Activated naive CD4-positive, alpha-beta T cell (primary cell): Measurements from ENCODE around the gene ALDOB.

ENCODE experiments used
- DNase-seq, 4 experiments: peaks; one replicate each; lab custom pipeline; 2025; lab: John Stamatoyannopoulos, UW

The ALDOB gene

DNA sequence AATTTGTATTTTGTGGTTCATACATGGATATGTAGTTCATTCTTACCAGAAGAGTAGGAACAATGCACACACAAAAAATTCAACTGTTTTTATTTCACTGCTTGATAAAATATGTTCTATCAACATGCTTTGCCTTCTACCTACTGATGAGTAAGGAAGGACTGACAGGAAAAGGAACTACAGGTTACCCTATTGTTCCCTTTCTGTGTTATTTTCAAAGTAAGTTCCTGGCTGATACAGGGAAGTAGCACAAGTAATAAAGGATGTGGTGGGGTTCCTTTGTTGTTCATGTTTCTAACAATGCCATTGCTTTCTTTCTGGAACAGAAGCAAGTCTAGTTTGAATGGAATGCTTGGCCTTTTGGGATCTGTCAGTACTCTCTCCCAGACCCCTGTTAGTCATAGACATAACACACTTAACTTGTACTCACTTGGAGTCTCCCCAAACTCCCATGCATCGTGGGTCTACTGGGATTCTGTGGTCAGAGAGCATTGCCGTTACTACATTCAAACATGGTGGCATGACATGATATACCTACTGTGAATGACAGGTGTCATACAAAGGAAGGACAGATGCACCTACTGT is 20.2 kb upstream of the ALDOB start:
- no peak for DNase-seq

DNA sequence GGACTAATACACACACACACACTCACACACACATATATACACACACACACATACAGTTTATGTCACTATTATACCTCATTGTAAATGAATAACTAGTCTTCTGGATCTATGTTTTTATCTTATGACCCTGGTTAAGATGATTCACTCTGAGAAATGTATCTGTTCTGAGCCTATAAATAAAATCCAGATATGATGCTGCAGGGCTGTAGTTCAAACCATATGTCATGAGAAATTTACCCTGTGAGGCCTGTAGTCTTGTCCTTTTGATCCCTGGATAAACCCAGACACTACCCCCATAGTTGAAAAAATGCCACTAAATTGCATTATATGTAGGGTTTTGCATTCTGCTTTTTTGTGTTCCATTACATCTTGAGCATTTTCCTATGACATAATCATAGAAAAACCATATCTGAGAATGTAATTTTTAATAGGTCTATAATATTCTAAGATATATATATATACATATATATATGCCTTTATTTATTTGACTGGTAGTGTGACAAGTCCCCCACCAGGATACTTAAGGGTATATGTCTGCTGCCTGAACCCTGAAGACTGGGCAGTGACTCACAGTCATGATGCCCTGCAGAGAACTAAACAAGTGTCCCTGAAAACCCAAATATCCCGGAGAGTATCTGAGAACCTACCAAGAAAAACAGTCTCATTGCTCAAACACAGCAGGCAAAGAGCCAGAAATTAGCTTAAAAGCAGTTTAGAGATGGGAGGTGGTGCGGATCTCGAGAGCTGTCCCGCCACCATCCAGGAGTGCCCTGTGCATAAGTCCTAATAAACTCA is 18.4 kb upstream of the ALDOB start:
- DNase-seq = no peak

DNA sequence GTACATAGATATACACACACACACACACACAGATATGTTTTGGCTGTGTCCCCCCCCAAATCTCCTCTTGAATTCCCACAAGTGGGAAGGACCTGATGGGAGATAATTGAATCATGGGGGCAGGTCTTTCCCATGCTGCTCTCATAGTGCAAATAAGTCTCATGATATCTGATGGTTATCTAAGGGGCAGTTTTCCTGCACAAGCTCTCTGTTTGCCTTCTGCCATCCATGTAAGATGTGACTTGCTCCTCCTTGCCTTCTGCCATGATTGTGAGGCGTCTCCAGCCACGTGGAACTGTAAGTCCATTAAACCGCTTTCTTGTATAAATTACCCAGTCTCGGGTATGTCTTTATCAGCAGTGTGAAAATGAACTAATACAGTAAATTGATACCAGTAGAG is 15.9 kb upstream of the ALDOB start:
- DNase-seq = no peak

DNA sequence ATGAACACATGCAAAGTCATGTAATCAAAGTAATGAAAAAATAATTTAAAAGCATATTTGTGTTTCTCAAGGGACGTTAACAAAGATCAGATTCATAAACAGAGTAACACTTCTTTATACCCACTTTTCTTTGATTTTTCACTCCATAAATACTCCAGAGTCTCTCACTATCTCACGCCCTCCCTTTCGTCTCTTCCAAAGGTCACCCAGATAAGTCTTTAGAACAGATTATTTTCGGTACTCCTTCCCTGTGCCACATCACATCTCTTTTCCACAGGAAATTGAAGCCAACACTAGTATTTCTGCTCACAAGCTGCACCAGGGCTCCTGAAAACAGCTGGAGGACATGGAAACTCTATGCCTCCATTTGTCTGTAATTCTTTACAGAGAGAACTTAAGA is 15.4 kb upstream of the ALDOB start:
- DNase-seq = no peak

DNA sequence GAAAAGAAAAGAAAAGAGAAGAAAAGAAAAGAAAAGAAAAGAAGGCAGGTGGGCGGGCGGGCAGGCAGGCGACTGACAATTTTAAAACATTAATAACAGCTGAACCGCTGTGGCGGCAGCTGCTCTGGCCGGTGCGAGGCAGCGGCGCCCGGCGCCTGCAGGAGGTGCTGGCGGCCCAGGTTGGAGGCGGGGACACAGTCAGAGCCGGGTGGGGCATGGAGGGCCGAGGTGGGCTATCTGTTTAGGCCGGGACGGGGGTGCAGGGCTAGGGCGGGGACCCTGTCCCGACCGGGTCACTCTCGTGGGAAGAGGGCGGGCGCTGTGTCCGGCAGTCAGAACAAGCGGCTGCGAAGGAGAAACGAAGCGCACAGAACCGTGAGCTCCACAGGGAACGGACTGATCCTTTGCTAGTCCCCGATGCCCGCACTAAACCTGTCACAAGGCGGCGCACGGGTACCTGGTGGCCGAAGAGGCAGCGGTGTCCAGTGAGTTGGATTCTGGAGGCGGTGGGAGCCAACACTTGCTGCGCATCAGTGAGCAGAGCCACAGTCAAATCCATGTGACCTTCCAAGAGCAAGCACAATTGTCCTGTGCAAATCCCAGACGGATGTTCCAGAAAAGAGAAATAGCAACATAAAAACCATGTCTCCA is 13.6 kb upstream of the ALDOB start:
- peak; percentile 3 to 21 (median 6) for DNase-seq

DNA sequence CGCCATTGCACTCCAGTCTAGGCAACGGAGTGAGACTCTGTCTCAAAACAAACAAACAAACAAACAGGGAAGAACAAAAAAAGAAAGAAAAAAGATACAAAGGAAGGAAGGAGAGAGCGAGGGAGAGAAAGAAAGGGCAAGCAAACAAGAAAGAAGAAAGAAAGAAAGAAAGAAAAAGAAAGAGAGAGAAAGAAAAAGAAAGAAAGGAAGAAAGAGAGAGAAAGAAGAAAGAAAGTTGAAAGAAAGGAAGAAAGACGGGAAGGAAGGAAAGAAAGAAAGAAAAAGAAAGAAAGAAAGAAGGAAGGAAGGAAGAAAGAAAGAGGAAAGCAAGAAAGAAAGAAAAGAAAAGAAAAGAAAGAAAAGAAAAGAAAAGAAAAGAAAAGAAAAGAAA is 13.1 kb upstream of the ALDOB start:
- DNase-seq = no peak

DNA sequence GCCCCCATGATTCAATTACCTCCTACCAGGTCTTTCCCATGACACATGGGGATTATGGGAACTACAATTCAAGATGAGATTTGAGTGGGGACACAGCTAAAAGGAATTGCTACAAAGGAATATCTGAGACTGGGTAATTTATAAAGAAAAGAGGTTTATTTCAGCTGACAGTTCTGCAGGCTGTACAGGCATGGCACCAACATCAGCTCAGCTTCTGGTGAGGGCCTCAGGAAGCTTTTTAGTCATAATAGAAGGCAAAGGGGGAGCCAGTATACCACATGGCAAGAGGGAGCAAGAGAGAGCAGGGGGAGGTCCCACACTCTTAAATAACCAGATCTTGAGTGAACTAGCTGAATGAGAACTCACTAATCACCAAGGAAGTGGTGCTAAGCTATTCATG is 11.2 kb upstream of the ALDOB start:
- no peak for DNase-seq

DNA sequence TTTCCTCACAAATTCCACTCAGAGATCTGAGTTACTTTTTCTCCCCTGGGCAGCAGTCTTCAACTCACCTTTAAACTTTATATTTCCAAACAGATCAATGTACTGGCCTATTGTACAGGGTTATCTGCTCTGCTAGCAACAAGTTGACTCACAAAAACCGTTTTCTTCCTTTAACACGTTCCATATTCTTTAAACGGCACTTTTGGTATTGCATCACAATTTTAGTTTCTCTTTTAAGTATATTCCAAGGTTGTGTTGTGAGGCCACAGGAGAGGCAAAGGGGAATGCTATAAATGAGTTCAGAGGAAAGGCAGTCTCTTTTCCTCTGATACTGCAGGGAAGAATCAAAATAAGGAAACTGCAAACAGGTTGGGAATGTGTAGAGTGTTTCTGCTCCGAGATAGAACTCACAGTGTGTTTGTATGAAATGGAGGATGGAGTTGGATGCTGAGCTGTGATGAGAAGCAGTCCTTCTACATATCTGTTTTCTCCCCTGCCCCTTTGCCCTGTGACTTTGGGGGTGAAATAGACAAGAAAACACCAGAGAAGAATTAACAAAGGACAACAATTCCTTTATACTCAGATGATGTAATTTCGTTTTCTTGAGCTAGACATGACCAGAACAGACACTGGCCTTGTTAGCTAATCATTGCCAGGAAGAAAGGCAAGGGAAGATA is 9.9 kb upstream of the ALDOB start:
- no peak for DNase-seq

DNA sequence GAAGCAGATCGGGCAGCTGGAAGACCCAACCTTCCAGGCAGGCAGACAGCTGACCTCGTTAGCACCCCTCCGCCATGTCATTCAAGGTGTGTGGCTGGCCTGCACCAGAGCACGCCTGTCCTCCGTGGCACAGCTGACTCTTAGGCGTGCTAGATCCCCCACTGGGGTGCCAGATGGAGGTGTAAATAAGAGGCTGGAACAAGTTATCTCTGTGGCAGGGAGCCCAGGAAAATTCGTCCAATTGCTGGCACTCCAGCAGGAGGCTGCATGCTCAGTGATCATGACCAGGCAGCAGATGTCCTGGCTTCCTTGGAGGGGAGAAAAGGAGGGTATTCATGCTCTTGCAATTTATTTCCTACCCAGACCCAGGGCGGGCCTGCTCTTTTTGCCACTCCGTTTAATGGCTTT is 7.8 kb upstream of the ALDOB start:
- no peak for DNase-seq

DNA sequence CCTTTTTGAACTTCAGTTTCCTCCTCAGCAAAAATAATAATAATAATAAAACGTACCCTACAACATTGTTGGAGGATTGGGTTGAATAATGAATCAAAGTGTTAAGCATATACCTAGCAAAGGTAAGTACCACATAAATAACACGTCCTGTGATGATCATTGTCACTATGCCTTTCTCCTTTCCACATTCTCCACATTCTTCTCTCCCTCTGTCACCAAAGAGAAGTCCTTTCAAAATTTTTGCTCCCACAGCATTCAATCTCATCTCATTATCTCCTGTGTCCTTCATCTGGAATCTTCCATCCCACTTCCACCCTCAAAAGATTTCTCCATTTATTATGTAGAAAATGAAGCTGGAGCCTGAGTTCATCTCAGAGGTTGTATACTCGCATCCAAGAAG is 7.2 kb upstream of the ALDOB start:
- no peak for DNase-seq

DNA sequence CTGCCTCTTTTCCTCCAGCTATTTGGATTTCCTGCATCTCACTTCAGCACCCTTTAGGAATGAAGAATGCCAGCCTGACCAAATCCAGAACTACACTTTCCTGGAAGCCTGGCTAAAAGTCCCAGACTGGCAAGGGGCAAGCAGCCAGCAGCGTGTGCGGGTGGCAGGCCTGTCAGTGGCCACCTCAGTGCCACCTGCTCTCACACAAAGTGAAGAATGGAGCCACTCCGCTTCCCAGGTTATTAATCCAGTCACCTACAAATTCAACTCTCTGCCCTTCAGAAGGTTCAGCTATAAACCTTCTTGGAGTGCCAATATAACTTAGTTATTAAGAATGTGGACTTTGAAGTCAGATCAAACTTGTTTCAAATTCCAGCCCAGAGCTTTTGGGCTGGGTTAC is 6.7 kb upstream of the ALDOB start:
- no peak for DNase-seq

DNA sequence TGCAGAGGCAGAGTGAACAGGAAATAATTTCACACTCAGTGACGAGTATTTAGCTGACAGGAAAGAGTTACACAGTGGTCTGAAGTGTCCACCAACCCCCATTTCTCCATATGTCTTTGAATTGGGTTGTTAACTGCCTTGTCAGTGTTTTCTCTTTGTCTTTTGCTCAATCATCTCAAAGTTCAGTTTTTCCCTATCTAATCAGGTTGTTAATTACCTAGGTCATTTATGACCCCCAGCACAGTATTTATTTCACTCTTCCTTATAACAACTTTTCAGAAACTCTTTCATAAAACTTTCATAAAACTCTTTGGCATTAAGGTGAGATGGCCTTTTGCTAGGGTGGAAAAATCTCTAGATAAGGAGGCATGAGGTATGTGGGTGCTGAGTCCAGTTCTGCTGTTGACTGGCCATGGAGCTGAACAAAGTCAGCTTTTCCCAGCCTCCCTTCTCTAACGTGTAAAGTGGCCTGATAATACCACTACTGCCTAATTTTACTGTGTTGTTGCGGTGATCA is 5.2 kb upstream of the ALDOB start:
- DNase-seq = no peak

DNA sequence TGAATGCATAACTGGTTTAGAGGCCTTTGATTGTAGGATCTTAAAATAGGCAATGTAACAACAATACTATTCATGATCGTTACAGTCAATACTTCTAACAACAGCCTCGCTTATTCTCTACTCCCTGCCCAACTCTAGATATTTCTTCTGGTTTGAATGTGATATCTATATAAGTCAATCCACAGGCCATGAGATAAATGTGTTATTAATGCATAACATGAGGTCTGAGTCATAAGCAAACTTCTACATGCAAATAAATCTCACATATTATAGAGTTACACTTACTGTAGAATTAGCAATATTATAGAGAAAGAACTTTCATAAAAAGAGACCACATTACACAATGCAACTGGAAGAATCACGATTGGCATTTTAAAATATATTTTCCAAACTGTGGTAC is 2.9 kb upstream of the ALDOB start:
- no peak for DNase-seq

DNA sequence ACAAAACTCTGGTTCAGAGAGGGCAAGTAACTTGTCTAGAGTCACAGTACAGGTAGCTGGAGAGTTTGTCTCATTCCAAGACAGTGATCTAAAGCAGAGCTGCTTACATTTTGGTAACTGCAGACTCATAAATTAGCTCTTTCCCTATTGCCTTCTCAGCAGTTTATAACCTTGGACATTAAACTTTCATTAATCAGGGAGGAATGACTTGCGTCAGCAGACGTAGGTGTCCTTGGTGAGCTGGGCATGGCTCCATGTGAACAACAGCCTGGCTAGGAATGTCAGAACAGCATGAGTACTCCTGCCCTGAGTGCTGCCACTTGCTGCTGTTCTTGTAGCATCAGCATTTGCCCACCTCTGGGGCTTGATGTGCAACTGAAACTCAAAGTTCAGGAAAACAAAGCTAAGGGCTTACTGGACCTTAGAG is 2.2 kb upstream of the ALDOB start:
- DNase-seq = no peak

DNA sequence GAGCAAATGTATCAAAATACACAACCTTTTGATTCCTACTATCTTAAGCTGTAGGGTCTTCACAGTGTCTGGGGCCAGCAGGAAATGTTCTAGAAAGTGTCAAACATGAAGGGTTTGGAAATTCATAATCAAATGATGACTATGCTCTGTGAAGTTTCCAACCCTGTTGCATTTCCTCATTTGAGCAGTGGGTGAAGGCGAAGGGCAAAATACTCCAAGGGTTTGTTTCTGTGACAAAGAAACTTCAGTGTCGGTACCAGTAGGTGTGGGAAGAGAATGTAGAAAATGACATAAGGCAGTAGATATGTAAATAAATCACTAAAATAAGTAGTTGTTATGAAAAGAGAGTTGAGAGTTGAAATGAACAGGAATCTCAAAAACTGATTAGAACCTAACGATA is 576 bp downstream of the ALDOB start:
- DNase-seq = no peak

DNA sequence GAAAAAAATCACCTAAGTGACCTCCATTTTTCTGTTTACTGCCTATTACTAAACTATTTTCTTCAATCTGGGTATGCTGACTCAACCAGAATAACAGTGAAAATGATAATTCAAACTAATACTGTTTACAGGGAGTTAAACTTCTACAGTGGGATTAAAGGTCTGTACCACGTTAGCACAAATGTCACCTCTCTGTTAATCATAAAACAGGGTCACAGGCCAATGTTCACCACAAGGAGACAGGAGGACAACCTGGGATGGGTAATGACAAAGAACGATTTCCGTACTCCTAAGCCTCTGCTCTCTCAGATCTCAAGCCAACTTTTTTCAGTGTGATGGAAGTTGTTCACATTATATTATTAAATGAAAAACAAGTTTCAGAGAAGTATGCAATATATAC is 2.3 kb downstream of the ALDOB start:
- no peak for DNase-seq

DNA sequence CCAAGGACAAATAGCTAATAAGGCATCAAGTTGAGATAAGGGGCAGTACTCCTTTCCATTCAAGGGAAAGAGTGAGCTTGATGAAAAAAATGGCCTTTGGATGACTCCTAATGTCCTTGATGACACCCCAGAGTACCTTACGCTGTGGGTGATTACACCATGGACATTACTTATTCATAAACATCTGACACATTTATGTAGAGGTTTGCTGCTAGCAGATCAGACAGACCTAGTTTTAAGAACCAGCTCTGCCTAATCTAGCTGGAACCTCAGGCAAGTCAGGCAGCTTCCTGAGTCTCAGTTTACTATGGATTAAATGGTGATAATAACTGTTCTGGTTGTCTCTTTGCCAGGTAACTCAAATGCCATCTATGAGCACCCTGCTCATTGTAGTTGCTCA is 2.8 kb downstream of the ALDOB start:
- DNase-seq = no peak

DNA sequence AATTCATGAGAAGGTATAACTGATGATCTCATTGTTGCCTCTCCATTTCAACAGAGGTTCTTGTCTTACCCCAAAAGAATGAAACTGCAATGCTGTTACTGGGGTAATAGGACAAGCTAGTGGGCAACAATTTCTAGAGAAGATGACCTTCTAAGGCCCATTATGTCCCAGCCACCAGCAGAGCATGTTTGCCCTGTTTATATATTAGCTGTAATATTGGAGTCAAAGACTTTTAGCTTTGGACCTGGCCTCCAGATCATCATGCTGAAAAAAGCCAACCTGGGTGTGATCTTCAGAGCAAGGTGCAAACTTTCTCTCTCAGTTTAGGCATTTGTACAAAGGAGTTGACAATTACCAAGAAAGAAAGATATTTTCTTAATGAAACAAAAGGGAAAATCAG is 3.4 kb downstream of the ALDOB start:
- no peak for DNase-seq

DNA sequence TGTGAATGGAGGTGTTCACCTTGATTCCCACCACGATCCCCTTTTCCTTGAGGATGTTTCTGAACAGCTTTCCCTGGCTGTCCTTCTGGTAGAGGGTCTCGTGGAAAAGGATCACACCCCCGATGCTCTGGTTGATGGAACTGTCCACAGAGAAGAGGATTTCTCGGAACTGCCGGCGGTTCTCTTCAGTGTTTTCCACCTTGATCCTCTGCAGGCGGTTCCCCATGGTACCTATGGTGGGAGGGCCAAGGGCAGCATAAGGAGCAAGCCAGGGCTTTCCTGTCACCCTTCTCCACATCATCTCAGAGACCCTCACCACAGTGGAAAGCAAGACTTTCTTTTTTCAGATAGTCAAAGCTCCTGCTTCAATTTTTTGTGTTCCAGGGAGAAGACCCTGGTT is 5.8 kb downstream of the ALDOB start:
- no peak for DNase-seq

DNA sequence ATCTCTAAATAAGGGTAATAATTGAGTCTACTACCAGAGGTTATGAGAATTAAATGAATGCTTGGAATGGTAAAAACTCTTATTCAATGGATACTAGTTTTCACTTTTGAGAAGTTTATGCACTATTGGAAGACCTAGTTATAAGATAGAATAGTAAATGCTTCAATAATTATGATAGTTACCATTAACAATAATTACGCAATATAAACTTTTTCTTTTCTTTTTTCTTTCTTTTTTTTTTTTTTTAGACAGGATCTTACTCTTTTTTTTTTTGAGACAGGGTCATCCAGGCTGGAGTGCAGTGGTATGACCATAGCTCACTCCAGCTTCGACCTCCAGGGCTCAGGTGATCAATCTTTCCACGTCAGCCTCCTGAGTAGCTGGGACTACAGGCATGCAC is 6.7 kb downstream of the ALDOB start:
- no peak for DNase-seq

DNA sequence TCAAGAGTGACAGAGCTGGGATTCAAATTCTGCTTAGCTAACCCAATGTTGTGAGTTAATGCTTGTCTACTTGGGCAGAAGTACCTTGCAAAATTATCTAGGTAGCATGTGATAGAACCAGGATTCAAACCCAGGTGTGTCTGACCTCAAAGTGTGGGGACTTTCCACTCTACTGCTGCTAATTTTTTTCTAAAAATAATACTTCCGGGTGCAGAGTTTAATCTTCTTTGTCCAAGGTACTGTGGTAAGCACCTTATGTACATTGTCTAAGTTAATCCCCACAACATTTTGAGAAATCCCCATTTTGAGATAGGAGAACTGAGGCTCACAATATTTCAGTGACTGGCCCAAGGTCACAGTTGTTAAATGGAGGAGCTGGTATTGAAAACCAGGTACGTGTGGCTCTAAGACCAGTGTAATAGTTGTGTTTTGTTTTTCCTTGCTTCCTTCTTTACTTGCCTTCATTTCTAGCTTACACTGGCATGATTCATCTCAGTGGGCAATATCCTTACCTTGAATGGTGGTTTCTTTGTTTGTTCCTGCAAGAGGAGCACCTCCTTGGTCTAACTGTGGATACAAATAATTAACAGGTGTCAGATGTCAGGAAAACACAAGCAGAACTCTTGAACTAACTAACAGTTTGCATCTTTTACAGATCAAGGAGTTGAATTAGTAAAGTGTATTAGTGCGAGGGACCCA is 7.5 kb downstream of the ALDOB start:
- DNase-seq = no peak

DNA sequence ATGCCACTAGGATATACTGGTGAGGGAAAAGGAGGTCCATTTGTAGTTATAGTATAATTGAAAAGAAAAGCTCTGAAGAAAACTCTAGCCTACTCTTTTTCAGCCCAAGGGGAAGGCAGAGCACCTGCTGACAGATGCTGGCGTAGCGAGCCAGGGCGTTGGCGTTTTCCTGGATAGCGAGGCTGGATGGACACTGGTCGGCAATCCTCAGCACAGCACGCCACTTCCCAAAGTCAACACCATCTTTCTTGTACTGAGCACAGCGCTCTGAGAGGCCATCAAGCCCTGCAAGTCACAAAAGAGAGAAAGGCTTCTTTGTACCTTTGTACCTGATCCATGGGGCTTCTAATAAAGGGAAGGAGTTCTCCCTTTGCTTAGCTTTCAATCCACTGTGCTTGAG is 8.2 kb downstream of the ALDOB start:
- no peak for DNase-seq
